Activated CD8-positive, alpha-beta memory T cell treated with anti-CD3 and anti-CD28 coated beads for 48 hours (primary cell): ENCODE results near the gene ABCA10.
"Not testable (repeated sequence)": the region's sequence is repeated elsewhere in the genome, so short reads cannot be mapped to it uniquely, and the experiment has no call there.

Experiments used
- DNase-seq, 3 experiments: peaks; one replicate each; pipeline ENCODE4 v3.0.0-alpha.2; 2020; ENCODE audit warnings: low read depth in 2 of 3, low spot score in 2 of 3

The ABCA10 gene

GRCh38 chr17:69168642-69169041, 60.0 kb downstream of the ABCA10 start:
- not testable (repeated sequence) for DNase-seq

- DNase-seq: no peak
Observed at GRCh38 chr17:69166957-69167356, 61.7 kb downstream of the ABCA10 start.

GRCh38 chr17:69164206-69164605, 64.4 kb downstream of the ABCA10 start:
- DNase-seq: no peak

GRCh38 chr17:69159418-69159817, 69.2 kb downstream of the ABCA10 start:
- no peak for DNase-seq

- DNase-seq: no peak
Observed at GRCh38 chr17:69154267-69154666, 74.4 kb downstream of the ABCA10 start.

GRCh38 chr17:69150333-69150732, 78.3 kb downstream of the ABCA10 start:
- DNase-seq: no peak

GRCh38 chr17:69147460-69147859, 81.2 kb downstream of the ABCA10 start:
- no peak for DNase-seq

- no peak for DNase-seq
Observed at GRCh38 chr17:69144331-69145255, 84.0 kb downstream of the ABCA10 start.

- DNase-seq: no peak
Observed at GRCh38 chr17:69143683-69144231, 84.9 kb downstream of the ABCA10 start.

GRCh38 chr17:69143151-69143550, 85.5 kb downstream of the ABCA10 start:
- DNase-seq: no peak

GRCh38 chr17:69142175-69142802, 86.3 kb downstream of the ABCA10 start:
- DNase-seq: no peak

GRCh38 chr17:69141431-69142174, 87.0 kb downstream of the ABCA10 start, which contains the start of gene ABCA6:
Gene ABCA6 (minus strand): TSS chr17:69141895. CDS start chr17:69140703, 1,192 bp downstream.
- no peak for DNase-seq

GRCh38 chr17:69134112-69134511, 94.5 kb downstream of the ABCA10 start:
- no peak for DNase-seq

- DNase-seq: no peak
Observed at GRCh38 chr17:69130627-69131296, 97.9 kb downstream of the ABCA10 start.

- DNase-seq: no peak
Observed at GRCh38 chr17:69123626-69124025, 105.0 kb downstream of the ABCA10 start.

GRCh38 chr17:69122065-69122464, 106.6 kb downstream of the ABCA10 start:
- DNase-seq: no peak

GRCh38 chr17:69117855-69118784, 110.5 kb downstream of the ABCA10 start:
- no peak for DNase-seq

GRCh38 chr17:69111794-69112193, 116.8 kb downstream of the ABCA10 start:
- no peak for DNase-seq

- no peak for DNase-seq
Observed at GRCh38 chr17:69105907-69106730, 122.5 kb downstream of the ABCA10 start.
